GM12878 (cell line): ENCODE data around the gene MMEL1. TPM values are rescaled to one million over a fixed set of nuclear protein-coding genes. Genes with fewer than 3 reads are reported as not detected.

ENCODE experiments used
- ATAC-seq: fragments of 200-7000 bp; cut with Tn5 transposase; 3 replicates; pipeline ENCODE4 v1.9.1; 2020; ENCODE audit warnings: mild to moderate bottlenecking, moderate library complexity
- BruUV-seq: library from RNA; stranded (reverse); fragments of 400-500 nt; replicated peaks from 2 replicates; lab custom pipeline; 2021; lab: Mats Ljungman, UMichigan
- CTCF ChIA-PET: fragments of 300-600 bp; sonication (Branson Sonifier 250); formaldehyde crosslinking; extraction: SDS; loops from one replicate; lab custom pipeline; 2021; ENCODE audit warnings: inconsistent platforms; lab: Yijun Ruan, JAX
- POLR2A ChIA-PET: fragments of 350-600 bp; formaldehyde crosslinking; extraction: SDS; loops from one replicate; lab custom pipeline; 2021; ENCODE audit warnings: inconsistent platforms; lab: Charles Lee
- RAD21 ChIA-PET: fragments of 300-600 bp; sonication (Branson Sonifier 250); formaldehyde crosslinking; loops from one replicate; lab custom pipeline; 2023; ENCODE audit warnings: antibody characterized with exemption; ENCODE audit not compliant: unreplicated experiment; lab: Charles Lee
- SMC1A ChIA-PET: fragments of 300-600 bp; sonication (Branson Sonifier 250); formaldehyde crosslinking; loops from one replicate; lab custom pipeline; 2023; ENCODE audit not compliant: unreplicated experiment, uncharacterized antibody; lab: Charles Lee
- DNase-seq: peaks from one replicate; pipeline ENCODE4 v3.0.0-alpha.2; 2011; ENCODE audit warnings: low read depth, low spot score
- FAIRE-seq: peaks from 3 replicates; lab custom pipeline; 2011; peaks lifted over from hg19 to GRCh38; lab: Jason Lieb, UNC
- H2AFZ ChIP-seq: 2 replicates; pipeline ENCODE4 v1.6.0; 2011; ENCODE audit warnings: low read depth, low read length, control low read depth; ENCODE audit not compliant: control insufficient read depth
- H3K27ac ChIP-seq: 2 replicates; pipeline ENCODE4 v1.5.1; 2011; ENCODE audit warnings: control low read depth; ENCODE audit not compliant: control insufficient read depth, insufficient read depth
- H3K27me3 ChIP-seq, 2 experiments: replicated peaks in 1 of 2; 2 replicates each; pipeline versions ENCODE4 v1.6.0 to v1.6.1; 2011; ENCODE audit warnings: low read length in 1 of 2; ENCODE audit not compliant: control insufficient read depth in 2 of 2, insufficient read depth in 2 of 2
- H3K36me3 ChIP-seq, 2 experiments: 2 replicates each; pipeline ENCODE4 v1.5.1; 2011; ENCODE audit warnings: low read length in 1 of 2; ENCODE audit not compliant: control insufficient read depth in 2 of 2, insufficient read depth in 2 of 2
- H3K4me1 ChIP-seq: 2 replicates; pipeline ENCODE4 v1.6.1; 2011; ENCODE audit warnings: mild to moderate bottlenecking, low read length, moderate library complexity, mixed read lengths; ENCODE audit not compliant: control insufficient read depth, insufficient read depth
- H3K4me2 ChIP-seq: 2 replicates; pipeline ENCODE4 v1.6.0; 2011; ENCODE audit warnings: control low read depth; ENCODE audit not compliant: control insufficient read depth, insufficient read depth
- H3K4me3 ChIP-seq: fragments of 200-600 bp; sonication (generic); 2 replicates; pipeline ENCODE4 v1.5.1; 2016
- H3K79me2 ChIP-seq: 2 replicates; pipeline ENCODE4 v1.6.0; 2011; ENCODE audit warnings: low read length; ENCODE audit not compliant: control insufficient read depth, insufficient read depth
- H3K9ac ChIP-seq: 2 replicates; pipeline ENCODE4 v1.8.0; 2011; ENCODE audit warnings: low read length, control low read depth, mixed read lengths; ENCODE audit not compliant: control insufficient read depth, insufficient read depth
- H3K9me3 ChIP-seq: replicated peaks from 3 replicates; pipeline ENCODE4 v1.5.1; 2011; ENCODE audit warnings: mild to moderate bottlenecking, low read length; ENCODE audit not compliant: control insufficient read depth, insufficient read depth
- H4K20me1 ChIP-seq: 2 replicates; pipeline ENCODE4 v1.6.0; 2011; ENCODE audit not compliant: control insufficient read depth, insufficient read depth
- EGR1 ChIP-seq, 2 experiments: IDR thresholded peaks; 1 replicate in 1 of 2; 2 replicates in 1 of 2; pipeline ENCODE4 v1.6.1; 2011 to 2012; ENCODE audit warnings: low read depth in 2 of 2, low read length in 2 of 2, borderline replicate concordance in 1 of 2, mild to moderate bottlenecking in 1 of 2, moderate library complexity in 1 of 2
- FOXM1 ChIP-seq: IDR thresholded peaks from 2 replicates; pipeline ENCODE4 v1.6.1; 2012; ENCODE audit warnings: low read depth, mild to moderate bottlenecking, inconsistent platforms, low read length, moderate library complexity
- IKZF2 ChIP-seq, 2 experiments: fragments of 450-650 bp; IDR thresholded peaks; 2 replicates each; pipeline ENCODE4 v1.6.1; 2017; ENCODE audit warnings: mild to moderate bottlenecking in 2 of 2, moderate library complexity in 2 of 2
- LARP7 ChIP-seq: fragments of 450-650 bp; IDR thresholded peaks from 2 replicates; pipeline ENCODE4 v1.6.1; 2017; ENCODE audit warnings: mild to moderate bottlenecking
- MEF2B ChIP-seq: fragments of 450-650 bp; IDR thresholded peaks from 2 replicates; pipeline ENCODE4 v1.6.1; 2018; ENCODE audit warnings: mild to moderate bottlenecking, moderate library complexity; ENCODE audit not compliant: partially characterized antibody, poor library complexity, severe bottlenecking
- NFXL1 ChIP-seq: fragments of 450-650 bp; IDR thresholded peaks from 2 replicates; pipeline ENCODE4 v1.6.1; 2017; ENCODE audit warnings: antibody characterized with exemption, mild to moderate bottlenecking, borderline replicate concordance
- PRDM15 ChIP-seq: fragments of 450-650 bp; formaldehyde crosslinking; IDR thresholded peaks from 2 replicates; pipeline ENCODE4 v1.4.0; 2020; ENCODE audit warnings: mild to moderate bottlenecking, moderate library complexity
- RELA ChIP-seq: fragments of 450-650 bp; IDR thresholded peaks from 2 replicates; pipeline ENCODE4 v1.8.0; 2014; ENCODE audit warnings: borderline replicate concordance; ENCODE audit not compliant: partially characterized antibody
- SMC3 ChIP-seq: IDR thresholded peaks from 2 replicates; pipeline ENCODE4 v1.6.1; 2011; ENCODE audit warnings: low read length, improper control_type of control experiment, borderline replicate concordance
- STAT1 ChIP-seq: fragments of 450-650 bp; conservative IDR thresholded peaks from 2 replicates; pipeline ENCODE4 v1.6.1; 2014; ENCODE audit warnings: antibody characterized with exemption, mild to moderate bottlenecking
- TAF1 ChIP-seq: IDR thresholded peaks from 2 replicates; pipeline ENCODE4 v1.6.1; 2011; ENCODE audit warnings: mild to moderate bottlenecking, low read depth, low read length, borderline replicate concordance
- ZBED1 ChIP-seq: IDR thresholded peaks from 2 replicates; pipeline ENCODE4 v1.6.1; 2016; ENCODE audit warnings: borderline replicate concordance
- WGBS: methylation state at CpG from one replicate; pipeline ENCODE4 v1.1.6; 2016; ENCODE audit warnings: low lambda C conversion rate; ENCODE audit not compliant: insufficient replicate concordance, insufficient coverage; ENCODE audit errors: missing lambda C conversion rate; 5-methylcytosine and 5-hydroxymethylcytosine counted together
- in situ Hi-C: fragments of 300-500 bp; cut with MboI; formaldehyde crosslinking; loops from 9 replicates; pipeline ENCODE4 v1.14.3; 2018; ENCODE audit warnings: mixed read lengths
- intact Hi-C: fragments of 100-400 bp; cut with micrococcal nuclease; formaldehyde crosslinking; loops from one replicate; pipeline ENCODE4 v1.14.2; 2022; ENCODE audit not compliant: unreplicated experiment
- polyA plus RNA-seq, 11 experiments: library from polyadenylated mRNA; depleted of rRNA in 4 of 11; unstranded in 6 of 11; stranded (reverse) in 5 of 11; fragments of >200 nt; fragmentation: Nextera tagmentation in 4 of 11; fragmentation: Illumina TruSeq in 1 of 11; extraction: Ambion mirVana in 4 of 11; extraction: Trizol in 1 of 11; gene quantifications; 1 replicate in 1 of 11; 2 replicates in 10 of 11; pipeline versions ENCODE4 v1.2.1 to v1.2.3, GENCODE V29; 2011 to 2016; ENCODE audit warnings: inconsistent platforms in 2 of 11, missing spikeins in 2 of 11, low read depth in 1 of 11
- total RNA-seq, 4 experiments: library from RNA; depleted of rRNA in 3 of 4; stranded (reverse); fragments of >200 nt in 3 of 4; fragmentation: Illumina TruSeq in 1 of 4; extraction: Trizol in 1 of 4; gene quantifications; 2 replicates each; pipeline versions ENCODE4 v1.2.1 to v1.2.3, GENCODE V29; 2013 to 2021
- TF ChIP-seq, protein P1 (sequence below), 3 experiments: IDR thresholded peaks in 2 of 3; conservative IDR thresholded peaks in 1 of 3; 2 replicates each; pipeline ENCODE4 v1.5.1; 2011; ENCODE audit warnings: low read depth in 3 of 3, low read length in 3 of 3, mild to moderate bottlenecking in 3 of 3, control low read depth in 2 of 3, moderate library complexity in 2 of 3, inconsistent platforms in 1 of 3, mixed read lengths in 1 of 3; ENCODE audit not compliant: control insufficient read depth in 2 of 3, insufficient read depth in 1 of 3; ENCODE audit errors: extremely low read depth in 1 of 3

Gene MMEL1
- total and polyA plus RNA-seq, 10 of the 15 experiments (the other 5 are each of a cell fraction or from before 2014, with no cell fraction given), result 0.11 TPM; not detected in 9

DNA sequence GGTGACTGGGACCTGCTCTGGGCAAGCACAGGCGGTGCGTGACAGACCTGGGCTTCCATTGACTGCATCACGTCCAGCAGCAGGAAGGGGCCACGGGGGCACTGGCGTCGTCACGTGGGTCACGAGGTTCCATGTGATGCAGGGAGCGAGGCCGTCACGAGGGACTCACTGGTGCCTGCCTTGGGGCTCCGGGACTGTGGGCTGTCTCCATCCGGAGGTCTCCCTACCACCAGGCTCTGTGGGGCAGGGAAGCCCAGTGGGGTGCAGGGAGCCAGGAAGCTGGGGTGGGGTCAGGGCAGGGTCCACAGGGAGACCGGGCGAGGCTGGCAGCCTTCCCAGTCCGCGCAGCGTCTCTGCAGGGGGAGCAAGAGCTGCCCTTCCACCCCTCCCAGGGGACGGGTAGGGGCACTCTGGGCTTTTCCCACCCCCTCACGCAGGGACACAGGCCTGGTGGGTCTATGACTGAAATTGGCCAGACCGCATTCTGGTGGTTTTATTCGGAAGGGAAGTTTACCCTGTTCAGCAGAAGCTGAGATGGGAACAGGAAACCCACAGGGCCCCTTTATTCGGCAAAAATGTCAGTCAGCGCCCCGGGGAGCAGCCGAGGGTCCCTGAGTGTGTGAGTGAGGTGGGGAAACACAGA, 77.1 kb downstream of the MMEL1 start:
- Histone ChIP-seq H3K27me3 (no peaks in the 10 kb centered on the region), H3K4me3 (peak overlapping the region; percentile 87), H3K36me3 (peaks cover 0 to 2% of the 10 kb centered on the region in 2 experiments; a peak in 2 of 4 replicates), H4K20me1 (no peaks in the 10 kb centered on the region), H3K79me2 (peaks cover 38% of the 10 kb centered on the region), H2AFZ (peak overlapping the region; percentile 39; the same call in 1 of the 2 replicates), H3K4me2 (peak overlapping the region; percentile 97), H3K27ac (peak overlapping the region; percentile 99), H3K4me1 (peaks cover 25% of the 10 kb centered on the region), H3K9me3 (no peaks in the 10 kb centered on the region), H3K9ac (peak overlapping the region; percentile 98)
- RAD21 ChIA-PET, result interaction anchor here (0.7 to 3.3 kb wide), 10 partner anchors 9 to 361 kb away, joined by 3 to 41 read pairs (median 8); partner anchors contain the start of genes FAAP20 and PANK4
- FAIRE-seq, result no peak
- SMC1A ChIA-PET, result interaction anchor here (0.9 to 4.7 kb wide), 4 partner anchors 8 to 28 kb away, joined by 3 to 39 read pairs (median 18); partner anchors contain the start of gene PRXL2B
- no peak for DNase-seq
- in situ Hi-C loops, result no loop called here
- POLR2A ChIA-PET, result interaction anchor here (1.7 to 5.5 kb wide), 4 partner anchors 10 to 29 kb away, joined by 5 to 61 read pairs (median 42); partner anchors contain the start of gene PRXL2B
- ATAC-seq, result peak; percentile 67
- 2% methylated on average over 26 of the region's 26 CpGs for WGBS
- TSS peak; percentile 70 for BruUV-seq
- CTCF ChIA-PET, result interaction anchor here (0.8 to 5.1 kb wide), 11 partner anchors 8 to 231 kb away, joined by 3 to 54 read pairs (median 6); partner anchors contain the start of genes PEX10 and PRXL2B
- intact Hi-C loops, result loop anchor here (1.0 to 5.0 kb wide), 2 partner anchors 23 to 867 kb away; no protein-coding TSS in a partner anchor
- no peak for TF ChIP-seq NFXL1
- peak; percentile 70 for TF ChIP-seq ZBED1
- peak in 1 of 2 experiments; percentile 70; a peak in 2 of 3 replicates for TF ChIP-seq EGR1 (IDR thresholded peaks at IDR 0.05; ENCODE audit: borderline replicate concordance in 1 of 2, low read depth in 2 of 2, low read length in 2 of 2)
- no peak for TF ChIP-seq STAT1
- TF ChIP-seq RELA, result peak; percentile 63
- TF ChIP-seq PRDM15, result peak; percentile 17; the same call in 1 of the 2 replicates
- TF ChIP-seq, protein P1, sequence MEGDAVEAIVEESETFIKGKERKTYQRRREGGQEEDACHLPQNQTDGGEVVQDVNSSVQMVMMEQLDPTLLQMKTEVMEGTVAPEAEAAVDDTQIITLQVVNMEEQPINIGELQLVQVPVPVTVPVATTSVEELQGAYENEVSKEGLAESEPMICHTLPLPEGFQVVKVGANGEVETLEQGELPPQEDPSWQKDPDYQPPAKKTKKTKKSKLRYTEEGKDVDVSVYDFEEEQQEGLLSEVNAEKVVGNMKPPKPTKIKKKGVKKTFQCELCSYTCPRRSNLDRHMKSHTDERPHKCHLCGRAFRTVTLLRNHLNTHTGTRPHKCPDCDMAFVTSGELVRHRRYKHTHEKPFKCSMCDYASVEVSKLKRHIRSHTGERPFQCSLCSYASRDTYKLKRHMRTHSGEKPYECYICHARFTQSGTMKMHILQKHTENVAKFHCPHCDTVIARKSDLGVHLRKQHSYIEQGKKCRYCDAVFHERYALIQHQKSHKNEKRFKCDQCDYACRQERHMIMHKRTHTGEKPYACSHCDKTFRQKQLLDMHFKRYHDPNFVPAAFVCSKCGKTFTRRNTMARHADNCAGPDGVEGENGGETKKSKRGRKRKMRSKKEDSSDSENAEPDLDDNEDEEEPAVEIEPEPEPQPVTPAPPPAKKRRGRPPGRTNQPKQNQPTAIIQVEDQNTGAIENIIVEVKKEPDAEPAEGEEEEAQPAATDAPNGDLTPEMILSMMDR (IDR thresholded peaks at IDR 0.05 in 2 of 3, conservative IDR thresholded peaks at IDR 0.05 in 1 of 3; ENCODE audit: control insufficient read depth in 2 of 3, extremely low read depth in 1 of 3, insufficient read depth in 1 of 3, low read depth in 3 of 3, low read length in 3 of 3), result no peak
- TF ChIP-seq FOXM1, result peak; percentile 66; the same call in 1 of the 2 replicates
- TF ChIP-seq IKZF2 (IDR thresholded peaks at IDR 0.05), result peak; percentile 83 to 84
- 0 out of 2 replicates have a peak, but pooled peaks have one; percentile 23 for TF ChIP-seq TAF1
- TF ChIP-seq MEF2B, result peak; percentile 96
- TF ChIP-seq LARP7, result no peak
- TF ChIP-seq SMC3, result no peak
